BLaER1 treated with 17β-estradiol and CSF1 and Interleukin-3, amounts not matched to agents 10 nM and 100 nM (cell line): Measurements from ENCODE around the gene TMEM132D.

ENCODE experiments used
- H3K27ac ChIP-seq, 11 experiments: shearing (Covaris generic); formaldehyde crosslinking; 2 replicates each; pipeline ENCODE4 v1.8.1; 2022
- H3K27me3 ChIP-seq, 11 experiments: shearing (Covaris generic); formaldehyde crosslinking; 2 replicates each; pipeline ENCODE4 v1.8.1; 2022
- H3K36me3 ChIP-seq, 11 experiments: shearing (Covaris generic); formaldehyde crosslinking; 2 replicates each; pipeline ENCODE4 v1.8.1; 2022
- H3K4me1 ChIP-seq, 10 experiments: shearing (Covaris generic); formaldehyde crosslinking; 2 replicates each; pipeline ENCODE4 v1.8.1; 2022
- H3K4me2 ChIP-seq, 11 experiments: shearing (Covaris generic); formaldehyde crosslinking; 2 replicates each; pipeline ENCODE4 v1.8.1; 2022
- H3K4me3 ChIP-seq, 10 experiments: shearing (Covaris generic); formaldehyde crosslinking; 2 replicates each; pipeline ENCODE4 v1.8.1; 2022
- H3K9ac ChIP-seq, 11 experiments: shearing (Covaris generic); formaldehyde crosslinking; 2 replicates each; pipeline ENCODE4 v1.8.1; 2022
- H3K9me3 ChIP-seq, 11 experiments: shearing (Covaris generic); formaldehyde crosslinking; replicated peaks in 1 of 11; 2 replicates each; pipeline ENCODE4 v1.8.1; 2022
- H4K20me1 ChIP-seq, 11 experiments: shearing (Covaris generic); formaldehyde crosslinking; 2 replicates each; pipeline ENCODE4 v1.8.1; 2022
- Cebpa-rat ChIP-seq, 11 experiments: shearing (Covaris generic); IDR thresholded peaks; 2 replicates each; pipeline ENCODE4 v1.8.1; 2022

Gene TMEM132D

DNA sequence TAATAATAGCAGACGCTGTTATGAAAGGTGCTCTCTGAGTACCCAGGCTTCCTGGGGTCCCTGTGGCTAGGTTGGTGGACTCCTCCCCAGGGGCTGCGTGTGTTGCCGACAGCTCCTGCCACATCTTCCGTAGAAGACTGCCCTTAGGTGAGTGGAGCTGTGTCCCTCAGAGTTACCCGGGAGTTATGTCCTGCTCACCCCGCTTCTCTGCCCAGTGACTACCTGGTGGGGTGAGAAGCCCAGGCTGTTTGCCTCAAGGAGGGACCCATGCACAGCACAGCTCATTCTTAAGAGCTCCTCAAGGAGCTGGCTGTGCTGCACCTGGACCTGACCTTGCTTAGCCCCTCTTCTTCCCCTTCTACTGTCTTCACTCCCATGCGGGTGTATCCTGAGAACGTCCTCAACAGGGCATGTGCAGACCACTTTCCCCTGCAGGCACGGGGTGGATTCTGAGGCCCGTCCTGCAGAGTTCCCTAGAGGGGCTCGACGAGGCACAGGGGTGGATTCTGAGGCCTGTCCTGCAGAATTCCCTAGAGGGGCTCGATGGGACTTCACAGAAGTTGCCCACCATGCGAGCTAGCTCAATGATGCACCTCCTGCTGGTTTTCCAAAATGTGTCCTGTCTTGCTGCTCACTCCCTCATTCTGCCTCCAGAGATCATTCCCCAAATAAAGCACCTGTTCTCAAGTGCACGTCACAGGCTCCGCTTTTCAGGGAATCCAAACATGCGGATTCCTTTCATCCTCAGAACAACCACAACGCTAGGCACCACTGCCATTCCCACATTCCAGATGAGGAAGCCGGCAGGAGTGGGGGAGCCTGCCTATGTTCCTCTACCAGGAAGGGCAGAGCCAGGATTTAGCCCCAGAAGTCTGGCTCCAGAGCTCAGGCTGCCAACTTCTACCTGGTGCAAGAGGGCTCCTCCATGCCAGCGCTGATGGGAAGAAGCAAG lies 818.7 kb downstream of the TMEM132D start:
- Histone ChIP-seq H4K20me1 (no peaks in the 10 kb centered on the region; a peak in 2 of 22 replicates), H3K4me2 (peak overlapping the region in 4 of 11 experiments; percentile 1 to 74 (median 42); a peak in 2 of 22 replicates), H3K27ac (no peak overlapping the region), H3K9ac (no peak overlapping the region), H3K4me3 (no peak overlapping the region), H3K27me3 (no peaks in the 10 kb centered on the region), H3K36me3 (no peaks in the 10 kb centered on the region), H3K4me1 (peaks cover 0 to 35% (median 17%) of the 10 kb centered on the region in 10 experiments; a peak in 13 of 20 replicates), H3K9me3 (no peaks in the 10 kb centered on the region)
- TF ChIP-seq Cebpa-rat (IDR thresholded peaks at IDR 0.05): no peak

DNA sequence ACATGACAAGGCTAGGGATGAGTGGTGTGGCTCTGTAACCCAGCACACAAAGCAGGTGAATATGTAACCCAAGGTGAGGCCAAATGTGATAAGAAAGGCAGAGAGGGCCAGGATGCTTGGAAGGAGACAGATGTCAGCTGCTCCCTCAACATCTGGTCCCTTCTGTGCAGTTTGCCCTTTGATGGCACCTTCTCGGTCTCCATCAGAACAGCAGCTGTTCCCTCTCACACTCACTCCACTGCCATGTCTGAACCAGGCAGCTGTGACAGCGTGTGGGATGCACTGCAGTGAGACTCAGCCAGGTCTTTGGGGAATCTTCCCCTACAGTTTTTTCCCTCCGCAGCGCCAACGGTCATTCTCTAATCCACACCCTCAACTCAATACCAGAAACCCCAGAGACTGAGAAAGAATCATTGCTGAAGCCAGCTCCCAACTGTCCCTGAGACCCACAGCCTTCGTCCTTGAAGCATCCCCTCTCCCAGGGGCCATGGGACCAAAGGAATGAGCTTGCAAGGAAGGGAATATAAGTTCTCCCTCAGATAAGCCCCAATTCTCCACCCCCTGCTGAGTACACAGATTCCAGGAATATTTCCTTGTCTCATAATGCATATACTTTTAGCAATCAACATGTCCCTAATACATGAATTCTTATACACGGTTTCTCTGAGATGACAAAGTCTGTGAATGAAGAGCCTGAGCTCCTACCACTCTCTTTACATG lies 820.5 kb downstream of the TMEM132D start:
- Histone ChIP-seq H3K27me3 (no peaks in the 10 kb centered on the region), H3K9ac (no peak overlapping the region), H3K36me3 (no peaks in the 10 kb centered on the region), H3K4me3 (no peak overlapping the region), H3K27ac (no peak overlapping the region), H3K4me2 (peak overlapping the region in 7 of 11 experiments; percentile 29 to 74 (median 52); a peak in 14 of 22 replicates), H3K4me1 (peaks cover 0 to 47% (median 28%) of the 10 kb centered on the region in 10 experiments; a peak in 13 of 20 replicates), H4K20me1 (no peaks in the 10 kb centered on the region; a peak in 2 of 22 replicates), H3K9me3 (no peaks in the 10 kb centered on the region)
- TF ChIP-seq Cebpa-rat (IDR thresholded peaks at IDR 0.05): no peak

DNA sequence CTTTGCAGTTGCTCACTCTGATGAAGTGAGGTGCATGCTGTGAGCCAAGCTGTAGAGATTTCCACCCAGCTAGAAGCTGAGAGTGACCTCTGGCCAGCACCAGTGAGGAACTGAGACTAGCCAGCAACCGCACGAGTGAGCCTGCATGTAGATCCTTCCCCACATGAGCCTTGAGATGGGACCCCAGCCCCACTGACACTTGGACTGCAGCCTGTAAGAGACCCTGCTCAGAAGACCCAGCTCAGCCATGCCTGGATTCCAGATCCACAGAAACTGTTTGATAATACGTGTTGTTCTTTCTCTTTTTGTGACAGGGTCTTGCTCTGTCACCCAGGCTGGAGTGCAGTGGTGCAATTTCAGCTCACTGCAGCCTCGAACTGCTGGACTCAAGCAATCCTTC lies 821.4 kb downstream of the TMEM132D start:
- Histone ChIP-seq H3K27me3 (no peaks in the 10 kb centered on the region), H4K20me1 (no peaks in the 10 kb centered on the region; a peak in 2 of 22 replicates), H3K9me3 (no peaks in the 10 kb centered on the region), H3K27ac (no peak overlapping the region), H3K9ac (no peak overlapping the region), H3K4me1 (peaks cover 0 to 47% (median 28%) of the 10 kb centered on the region in 10 experiments; a peak in 13 of 20 replicates), H3K4me2 (peak overlapping the region in 6 of 11 experiments; percentile 35 to 74 (median 54); a peak in 10 of 22 replicates), H3K4me3 (no peak overlapping the region), H3K36me3 (no peaks in the 10 kb centered on the region)
- TF ChIP-seq Cebpa-rat (IDR thresholded peaks at IDR 0.05): no peak

DNA sequence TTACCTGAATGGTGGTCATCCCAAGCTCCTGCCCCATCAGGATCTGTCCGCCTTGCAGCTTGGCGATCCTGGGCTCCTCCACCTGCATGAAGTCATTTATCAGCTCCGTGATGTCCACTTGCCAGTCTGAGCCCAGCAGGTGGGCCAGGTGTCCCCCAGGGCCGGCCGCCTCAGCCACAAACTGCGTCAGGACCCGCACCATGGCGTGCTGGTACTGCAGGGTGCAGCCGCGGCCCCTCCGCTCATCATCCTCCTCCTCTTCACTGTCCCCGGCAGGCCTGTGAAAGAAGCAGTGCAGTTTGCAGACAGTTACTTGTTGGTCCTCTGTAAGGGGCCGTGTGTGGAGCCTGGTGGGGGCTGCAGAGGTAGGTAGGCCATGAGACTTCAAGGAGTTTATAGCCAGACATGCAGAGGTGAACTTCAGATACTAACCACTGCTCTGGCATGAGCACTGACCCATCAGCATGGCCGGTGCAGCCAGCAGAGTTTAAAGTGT lies 822.0 kb downstream of the TMEM132D start:
- Histone ChIP-seq H3K27me3 (no peaks in the 10 kb centered on the region), H3K9me3 (no peaks in the 10 kb centered on the region), H3K4me2 (no peak overlapping the region), H4K20me1 (no peaks in the 10 kb centered on the region; a peak in 2 of 22 replicates), H3K4me1 (peaks cover 0 to 47% (median 28%) of the 10 kb centered on the region in 10 experiments; a peak in 13 of 20 replicates), H3K27ac (no peak overlapping the region), H3K4me3 (no peak overlapping the region), H3K9ac (no peak overlapping the region), H3K36me3 (no peaks in the 10 kb centered on the region)
- no peak for TF ChIP-seq Cebpa-rat (IDR thresholded peaks at IDR 0.05)

DNA sequence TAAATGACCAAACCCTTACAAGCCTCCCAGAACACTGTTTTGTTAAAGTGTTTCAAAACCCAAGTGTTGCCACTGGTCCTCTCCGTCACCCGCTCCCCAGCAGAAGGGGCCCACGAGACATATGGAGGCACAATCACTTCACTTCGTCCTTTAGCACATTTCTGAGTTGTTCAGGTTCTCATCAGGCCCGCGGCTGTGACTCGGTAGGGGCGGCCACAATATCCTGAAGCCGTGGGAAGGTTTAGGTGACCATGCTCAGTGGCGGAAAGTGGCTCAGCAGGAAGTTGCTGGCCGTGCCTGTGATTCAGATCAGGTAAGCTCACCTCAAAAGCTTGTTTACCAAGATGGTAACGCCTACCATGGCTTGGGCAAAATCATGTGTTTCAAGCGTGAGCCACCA lies 823.0 kb downstream of the TMEM132D start:
- TF ChIP-seq Cebpa-rat (IDR thresholded peaks at IDR 0.05): no peak
- Histone ChIP-seq H3K4me1 (peaks cover 0 to 47% (median 28%) of the 10 kb centered on the region in 10 experiments; a peak in 13 of 20 replicates), H4K20me1 (no peaks in the 10 kb centered on the region; a peak in 2 of 22 replicates), H3K4me2 (no peak overlapping the region), H3K9ac (no peak overlapping the region), H3K36me3 (no peaks in the 10 kb centered on the region), H3K27ac (no peak overlapping the region), H3K4me3 (no peak overlapping the region), H3K9me3 (no peaks in the 10 kb centered on the region), H3K27me3 (no peaks in the 10 kb centered on the region)

DNA sequence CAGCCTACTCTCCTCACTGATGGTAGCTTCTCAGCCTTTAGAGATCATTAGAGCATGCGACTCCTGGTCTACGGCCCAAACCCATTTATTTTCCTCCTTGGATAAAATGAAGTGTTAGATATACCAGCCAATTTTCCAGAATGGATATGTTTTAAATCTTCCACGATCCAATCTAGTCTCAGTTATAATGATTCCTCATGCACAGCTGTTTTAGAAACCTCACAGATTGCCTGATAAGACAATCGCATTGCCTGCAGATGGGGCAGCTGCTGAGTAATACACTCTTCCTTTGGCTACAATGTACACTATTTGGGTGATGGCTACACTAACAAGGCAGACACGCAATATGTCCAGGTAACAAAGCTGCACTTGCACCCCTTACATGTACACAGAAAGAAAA lies 823.4 kb downstream of the TMEM132D start:
- H4K20me1 ChIP-seq: no peaks in the 10 kb centered on the region; a peak in 1 of 22 replicates
- no peak overlapping the region for H3K4me3 ChIP-seq
- peaks cover 0 to 47% (median 28%) of the 10 kb centered on the region in 10 experiments; a peak in 13 of 20 replicates for H3K4me1 ChIP-seq
- H3K27ac ChIP-seq: no peak overlapping the region
- H3K9me3 ChIP-seq: no peaks in the 10 kb centered on the region
- H3K36me3 ChIP-seq: no peaks in the 10 kb centered on the region
- TF ChIP-seq Cebpa-rat (IDR thresholded peaks at IDR 0.05): no peak
- peak overlapping the region in 3 of 11 experiments; percentile 8 to 43 (median 37); a peak in 2 of 22 replicates for H3K4me2 ChIP-seq
- H3K27me3 ChIP-seq: no peaks in the 10 kb centered on the region
- no peak overlapping the region for H3K9ac ChIP-seq

DNA sequence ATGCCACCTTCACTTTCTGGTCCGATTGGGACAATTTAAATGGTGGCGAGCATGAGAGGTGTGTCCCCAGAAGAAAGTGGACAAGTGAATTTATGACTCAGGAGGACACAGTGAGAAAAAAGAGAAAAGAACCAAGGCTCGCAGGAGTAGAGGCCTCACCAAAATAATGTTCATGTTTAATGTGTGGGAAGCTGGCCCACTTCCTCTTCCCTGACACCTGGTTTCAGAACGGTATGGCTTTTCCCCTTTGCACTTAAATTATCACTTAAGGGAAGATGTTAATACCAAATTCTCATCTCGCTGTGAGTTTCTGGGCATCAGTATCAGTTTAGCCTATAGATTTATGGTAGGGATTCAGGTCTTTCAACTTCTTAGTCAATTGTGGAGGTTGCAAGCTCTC lies 824.1 kb downstream of the TMEM132D start:
- H3K4me2 ChIP-seq: peak overlapping the region in 8 of 11 experiments; percentile 1 to 54 (median 34); a peak in 12 of 22 replicates
- H3K9me3 ChIP-seq: no peaks in the 10 kb centered on the region
- no peak for TF ChIP-seq Cebpa-rat (IDR thresholded peaks at IDR 0.05)
- no peaks in the 10 kb centered on the region; a peak in 1 of 22 replicates for H4K20me1 ChIP-seq
- H3K27ac ChIP-seq: no peak overlapping the region
- H3K9ac ChIP-seq: no peak overlapping the region
- H3K4me3 ChIP-seq: no peak overlapping the region
- H3K36me3 ChIP-seq: no peaks in the 10 kb centered on the region
- H3K27me3 ChIP-seq: no peaks in the 10 kb centered on the region
- H3K4me1 ChIP-seq: peaks cover 0 to 41% (median 28%) of the 10 kb centered on the region in 10 experiments; a peak in 13 of 20 replicates

DNA sequence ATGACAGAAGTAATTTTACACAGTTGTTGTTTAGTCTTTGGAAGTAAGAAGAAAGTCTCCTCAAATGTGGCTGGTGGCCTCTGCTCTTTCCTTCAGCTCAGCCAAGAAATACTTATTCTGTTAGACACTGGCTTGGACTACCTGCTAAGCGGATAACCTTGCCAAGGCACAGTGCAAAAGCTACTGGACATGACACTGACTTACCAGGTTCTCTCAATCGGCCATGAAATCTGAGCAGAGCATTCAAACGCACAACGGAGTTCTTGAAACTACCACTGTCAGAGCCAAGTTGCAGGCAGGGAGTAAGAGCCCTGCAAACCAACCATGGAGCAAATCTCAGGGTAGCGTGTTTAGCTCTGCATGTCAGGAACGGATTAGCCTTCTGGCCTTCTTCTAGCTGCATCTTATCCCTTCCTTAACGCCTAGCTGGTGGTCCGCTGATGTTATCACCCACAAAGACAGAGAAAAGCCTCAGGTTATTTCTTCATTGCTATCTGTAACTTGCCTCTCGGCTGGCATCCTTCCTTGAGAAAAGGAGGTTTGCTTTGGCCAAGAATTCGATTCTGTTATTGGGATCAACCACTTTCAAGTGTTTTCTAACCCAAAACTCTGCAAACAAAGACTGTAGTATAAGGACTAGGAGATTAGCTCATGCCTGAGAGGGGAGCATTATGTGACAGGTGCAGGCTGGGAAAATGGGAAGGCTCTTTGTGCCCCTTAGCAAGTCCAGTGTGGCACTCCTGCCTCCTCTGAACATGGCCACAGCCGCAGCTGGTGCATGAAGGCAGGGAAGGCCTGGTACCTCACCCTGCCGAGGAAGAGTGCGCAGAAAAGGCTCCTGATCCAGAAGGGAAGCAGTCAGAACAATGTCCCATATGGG lies 827.1 kb downstream of the TMEM132D start:
- peaks cover 0 to 16% (median 11%) of the 10 kb centered on the region in 10 experiments; a peak in 14 of 20 replicates for H3K4me1 ChIP-seq
- H3K4me2 ChIP-seq: no peak overlapping the region
- no peak for TF ChIP-seq Cebpa-rat (IDR thresholded peaks at IDR 0.05)
- H3K27me3 ChIP-seq: no peaks in the 10 kb centered on the region
- H3K27ac ChIP-seq: no peak overlapping the region
- no peaks in the 10 kb centered on the region for H3K36me3 ChIP-seq
- no peak overlapping the region for H3K9ac ChIP-seq
- H4K20me1 ChIP-seq: no peaks in the 10 kb centered on the region
- H3K4me3 ChIP-seq: no peak overlapping the region
- no peaks in the 10 kb centered on the region for H3K9me3 ChIP-seq
